ENCODE measurements around the gene BCL7A. TPM values are rescaled to one million over a fixed set of nuclear protein-coding genes. Genes with fewer than 3 reads are reported as not detected.

BCL7A gene
- total and polyA plus RNA-seq, 2 of the 8 experiments (the other 6 are each of a cell fraction or from before 2014, with no cell fraction given) = 11.9 to 12.7 TPM

DNA sequence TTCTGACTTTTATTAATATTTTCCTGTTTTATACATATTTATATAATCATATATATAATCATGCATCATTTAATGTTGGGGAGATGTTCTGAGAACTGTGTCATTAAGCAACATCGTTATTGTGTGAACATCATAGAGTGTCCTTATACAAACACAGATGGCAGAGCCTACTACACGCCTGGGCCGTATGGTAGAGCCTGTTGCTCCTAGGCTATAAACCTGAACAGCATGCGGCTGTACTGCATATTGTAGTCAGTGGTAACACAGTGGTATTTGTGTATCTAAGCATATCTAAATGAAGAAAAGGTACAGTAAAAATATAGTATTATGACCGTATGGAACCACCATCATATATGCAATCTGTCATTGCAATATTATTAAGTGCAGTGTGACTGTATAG, 44.7 kb upstream of the BCL7A start (continued):
- TF ChIP-seq FOSL1 (IDR thresholded peaks at IDR 0.05; ENCODE audit: insufficient read depth, low read depth, low read length) = no peak
- TF ChIP-seq, protein P1, sequence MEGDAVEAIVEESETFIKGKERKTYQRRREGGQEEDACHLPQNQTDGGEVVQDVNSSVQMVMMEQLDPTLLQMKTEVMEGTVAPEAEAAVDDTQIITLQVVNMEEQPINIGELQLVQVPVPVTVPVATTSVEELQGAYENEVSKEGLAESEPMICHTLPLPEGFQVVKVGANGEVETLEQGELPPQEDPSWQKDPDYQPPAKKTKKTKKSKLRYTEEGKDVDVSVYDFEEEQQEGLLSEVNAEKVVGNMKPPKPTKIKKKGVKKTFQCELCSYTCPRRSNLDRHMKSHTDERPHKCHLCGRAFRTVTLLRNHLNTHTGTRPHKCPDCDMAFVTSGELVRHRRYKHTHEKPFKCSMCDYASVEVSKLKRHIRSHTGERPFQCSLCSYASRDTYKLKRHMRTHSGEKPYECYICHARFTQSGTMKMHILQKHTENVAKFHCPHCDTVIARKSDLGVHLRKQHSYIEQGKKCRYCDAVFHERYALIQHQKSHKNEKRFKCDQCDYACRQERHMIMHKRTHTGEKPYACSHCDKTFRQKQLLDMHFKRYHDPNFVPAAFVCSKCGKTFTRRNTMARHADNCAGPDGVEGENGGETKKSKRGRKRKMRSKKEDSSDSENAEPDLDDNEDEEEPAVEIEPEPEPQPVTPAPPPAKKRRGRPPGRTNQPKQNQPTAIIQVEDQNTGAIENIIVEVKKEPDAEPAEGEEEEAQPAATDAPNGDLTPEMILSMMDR (IDR thresholded peaks at IDR 0.05; ENCODE audit: control extremely low read depth in 1 of 3, insufficient read depth in 1 of 3, low read depth in 1 of 3, low read length in 3 of 3) = no peak
- no peak for TF ChIP-seq SP1 (IDR thresholded peaks at IDR 0.05; ENCODE audit: low read depth, low read length)
